GM12872 (cell line): ENCODE measurements around the gene EXOSC6.

ENCODE experiments used
- CTCF ChIP-seq: IDR thresholded peaks from 3 replicates; pipeline ENCODE4 v1.5.1; 2011; ENCODE audit warnings: low read depth, mild to moderate bottlenecking, low read length, moderate library complexity; ENCODE audit not compliant: insufficient read depth

Gene EXOSC6

DNA sequence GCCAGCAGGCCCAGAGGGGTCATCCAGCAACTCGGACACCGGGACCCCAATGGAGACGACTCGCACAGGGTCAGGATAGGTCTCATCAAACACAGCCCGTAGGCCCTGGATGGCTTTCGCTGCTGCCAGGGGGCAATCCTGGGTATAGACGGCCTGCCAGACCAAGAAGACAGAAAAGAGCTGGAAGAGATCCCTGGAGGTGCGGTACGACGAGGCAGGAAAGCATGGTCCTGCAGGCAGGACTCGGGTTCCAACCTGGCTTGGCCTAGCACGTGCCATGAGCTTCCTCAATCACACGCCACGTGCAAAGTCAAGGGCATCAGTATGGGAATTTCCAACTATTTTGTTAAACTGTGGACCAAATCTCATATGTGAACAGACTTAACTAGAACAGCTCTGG, 6.3 kb upstream of the EXOSC6 start:
- TF ChIP-seq CTCF, result no peak

- no peak for TF ChIP-seq CTCF
Measured at GRCh38 chr16:70257391-70257790, 5.7 kb upstream of the EXOSC6 start.

DNA sequence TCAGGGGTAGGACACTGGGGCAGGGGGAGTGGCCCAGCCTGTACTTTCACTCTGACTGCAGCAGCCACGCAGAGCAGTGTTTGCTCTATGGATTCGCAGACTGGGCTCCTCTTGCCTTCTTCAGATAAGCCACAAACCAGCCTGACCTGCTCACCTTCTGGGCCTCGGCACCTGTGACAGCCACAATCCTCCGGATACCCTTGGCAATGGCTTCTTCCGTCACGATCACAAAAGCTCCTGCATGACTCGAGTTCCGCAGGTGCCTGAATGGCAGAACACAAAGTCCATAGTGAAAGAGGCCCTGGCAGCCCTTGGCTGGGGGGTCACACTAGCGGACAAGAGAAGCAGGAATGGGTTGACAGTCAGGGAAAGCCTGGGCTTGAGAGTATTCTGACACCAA, 3.8 kb upstream of the EXOSC6 start:
- no peak for TF ChIP-seq CTCF

DNA sequence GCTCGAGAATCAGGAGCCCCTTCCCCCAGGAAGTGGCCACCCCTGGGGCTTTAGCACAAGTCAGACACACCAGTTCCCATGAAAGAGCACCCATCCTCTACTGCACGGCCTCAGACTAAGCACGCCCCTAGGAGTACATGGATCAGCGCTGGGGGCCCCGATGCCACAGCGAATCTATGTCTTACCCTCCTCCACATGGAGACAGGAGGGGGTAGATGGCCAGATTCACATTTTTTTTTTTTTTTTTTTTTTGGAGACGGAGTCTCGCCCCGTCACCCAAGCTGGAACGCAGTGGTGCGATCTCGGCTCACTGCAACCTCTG, 3.2 kb upstream of the EXOSC6 start:
- no peak for TF ChIP-seq CTCF

GRCh38 chr16:70254180-70254964, 2.6 kb upstream of the EXOSC6 start:
- no peak for TF ChIP-seq CTCF

GRCh38 chr16:70253291-70254106, 1.8 kb upstream of the EXOSC6 start:
- peak; percentile 79 for TF ChIP-seq CTCF

GRCh38 chr16:70252355-70252988, 732 bp upstream of the EXOSC6 start:
- TF ChIP-seq CTCF, result peak; percentile 60; the same call in 2 of the 3 replicates
